ENCODE data around the gene OBSL1.

DNA sequence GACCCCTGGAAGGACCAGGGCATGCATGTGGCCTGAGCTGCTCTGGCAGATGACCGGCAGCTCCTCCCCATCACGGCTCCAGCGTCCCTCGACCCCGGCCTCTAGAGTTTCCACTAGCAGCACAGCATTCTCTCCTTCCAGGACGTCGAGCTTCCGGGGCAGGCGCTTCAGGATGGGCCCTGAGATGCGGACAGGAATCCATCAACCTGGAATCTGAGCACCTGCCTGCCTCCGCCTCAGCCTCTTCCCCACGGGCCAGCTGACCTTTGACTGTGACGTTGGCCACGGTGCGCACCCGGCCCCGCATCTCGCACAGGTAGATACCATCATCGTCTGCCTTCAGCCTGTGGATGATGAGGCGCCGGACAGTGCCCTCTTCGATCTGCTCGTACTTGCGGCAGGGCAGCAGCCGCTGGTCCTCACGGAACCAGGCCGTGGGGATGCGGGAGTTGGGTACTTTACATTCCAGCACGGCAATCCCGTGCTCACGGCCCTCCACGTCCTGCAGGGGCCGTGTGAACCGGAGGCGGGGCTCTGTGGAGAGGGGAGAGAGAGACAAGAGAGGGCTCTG is 3.5 kb downstream of the OBSL1 start:
- TF ChIP-seq SPI1 (IDR thresholded peaks at IDR 0.05; ENCODE audit: low read depth, low read length) (no peak), POLR2AphosphoS5 (IDR thresholded peaks at IDR 0.05; ENCODE audit: low read depth, low read length) (no peak), POLR2A (IDR thresholded peaks at IDR 0.05; ENCODE audit: low read depth, low read length) (no peak)

All from GM12891 (cell line).